ENCODE data around the gene PROCA1. TPM values are rescaled to one million over a fixed set of nuclear protein-coding genes. Genes with fewer than 3 reads are reported as not detected.
"Not testable (repeated sequence)": the region's sequence is repeated elsewhere in the genome, so short reads cannot be mapped to it uniquely, and the experiment has no call there.

Gene PROCA1
- total RNA-seq, 1 experiment from 2014 or later = 4.6 TPM

- TF ChIP-seq EZH2 (IDR thresholded peaks at IDR 0.05; ENCODE audit: borderline replicate concordance, low read depth, low read length, poor library complexity, severe bottlenecking) = no peak
- TF ChIP-seq, protein P1, sequence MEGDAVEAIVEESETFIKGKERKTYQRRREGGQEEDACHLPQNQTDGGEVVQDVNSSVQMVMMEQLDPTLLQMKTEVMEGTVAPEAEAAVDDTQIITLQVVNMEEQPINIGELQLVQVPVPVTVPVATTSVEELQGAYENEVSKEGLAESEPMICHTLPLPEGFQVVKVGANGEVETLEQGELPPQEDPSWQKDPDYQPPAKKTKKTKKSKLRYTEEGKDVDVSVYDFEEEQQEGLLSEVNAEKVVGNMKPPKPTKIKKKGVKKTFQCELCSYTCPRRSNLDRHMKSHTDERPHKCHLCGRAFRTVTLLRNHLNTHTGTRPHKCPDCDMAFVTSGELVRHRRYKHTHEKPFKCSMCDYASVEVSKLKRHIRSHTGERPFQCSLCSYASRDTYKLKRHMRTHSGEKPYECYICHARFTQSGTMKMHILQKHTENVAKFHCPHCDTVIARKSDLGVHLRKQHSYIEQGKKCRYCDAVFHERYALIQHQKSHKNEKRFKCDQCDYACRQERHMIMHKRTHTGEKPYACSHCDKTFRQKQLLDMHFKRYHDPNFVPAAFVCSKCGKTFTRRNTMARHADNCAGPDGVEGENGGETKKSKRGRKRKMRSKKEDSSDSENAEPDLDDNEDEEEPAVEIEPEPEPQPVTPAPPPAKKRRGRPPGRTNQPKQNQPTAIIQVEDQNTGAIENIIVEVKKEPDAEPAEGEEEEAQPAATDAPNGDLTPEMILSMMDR (conservative IDR thresholded peaks at IDR 0.05; ENCODE audit: low read depth, low read length) = no peak
- Histone ChIP-seq H3K9me3 (ENCODE audit: low read depth, low read length, poor library complexity, severe bottlenecking) (no peaks in the 10 kb centered on the region), H3K27me3 (replicated peaks; ENCODE audit: insufficient read depth, low read depth, low read length, poor library complexity) (no peaks in the 10 kb centered on the region), H3K27ac (ENCODE audit: low read depth, low read length, poor library complexity, severe bottlenecking) (peak overlapping the region; percentile 79), H3K4me3 (ENCODE audit: low read depth, low read length, poor library complexity, severe bottlenecking) (peak overlapping the region; percentile 59), H3K36me3 (ENCODE audit: insufficient read depth, low read length, poor library complexity, severe bottlenecking) (peaks cover 44% of the 10 kb centered on the region), H3K4me1 (ENCODE audit: insufficient read depth, low read length, poor library complexity, severe bottlenecking) (peaks cover 48% of the 10 kb centered on the region)
- ChIA-PET CTCF (interaction anchor here (0.5 to 3.4 kb wide), 14 partner anchors 20 to 419 kb away, joined by 3 to 82 read pairs (median 11); no protein-coding TSS in a partner anchor), POLR2A (ENCODE audit: low non-redundant PET) (interaction anchor here (0.6 to 0.7 kb wide), 2 partner anchors 35 to 198 kb away, joined by 3 read pairs; no protein-coding TSS in a partner anchor)
- DNase-seq (ENCODE audit: low spot score) = peak; percentile 80
- no TSS peak for BruUV-seq (replicated peaks)
- intact Hi-C loops (cut with micrococcal nuclease; ENCODE audit: unreplicated experiment) = loop anchor here (2.0 to 5.0 kb wide), 4 partner anchors 25 to 391 kb away; partner anchors contain the start of gene FLOT2
Observed at GRCh38 chr17:28725660-28726225, 14.1 kb upstream of the PROCA1 start.

- Histone ChIP-seq H3K9me3 (ENCODE audit: low read depth, low read length, poor library complexity, severe bottlenecking) (no peaks in the 10 kb centered on the region), H3K4me1 (ENCODE audit: insufficient read depth, low read length, poor library complexity, severe bottlenecking) (peaks cover 48% of the 10 kb centered on the region), H3K36me3 (ENCODE audit: insufficient read depth, low read length, poor library complexity, severe bottlenecking) (peaks cover 49% of the 10 kb centered on the region), H3K27me3 (replicated peaks; ENCODE audit: insufficient read depth, low read depth, low read length, poor library complexity) (no peaks in the 10 kb centered on the region), H3K27ac (ENCODE audit: low read depth, low read length, poor library complexity, severe bottlenecking) (peak overlapping the region; percentile 79), H3K4me3 (ENCODE audit: low read depth, low read length, poor library complexity, severe bottlenecking) (peak overlapping the region; percentile 59)
- ChIA-PET CTCF (interaction anchor here (1.0 to 3.4 kb wide), 4 partner anchors 23 to 188 kb away, joined by 3 to 82 read pairs (median 8); no protein-coding TSS in a partner anchor), POLR2A (ENCODE audit: low non-redundant PET) (interaction anchor here (0.7 kb wide), 1 partner anchor 36 kb away, joined by 3 read pairs; no protein-coding TSS in a partner anchor)
- DNase-seq (ENCODE audit: low spot score) = peak; percentile 76
- BruUV-seq (replicated peaks) = TSS peak; percentile 55
- TF ChIP-seq, protein P1 (conservative IDR thresholded peaks at IDR 0.05; ENCODE audit: low read depth, low read length) = no peak
- TF ChIP-seq EZH2 (IDR thresholded peaks at IDR 0.05; ENCODE audit: borderline replicate concordance, low read depth, low read length, poor library complexity, severe bottlenecking) = no peak
- intact Hi-C loops (cut with micrococcal nuclease; ENCODE audit: unreplicated experiment) = loop anchor here (2.0 to 5.0 kb wide), 2 partner anchors 172 to 192 kb away; partner anchors contain the start of gene FLOT2
Observed at GRCh38 chr17:28725166-28725659, 13.5 kb upstream of the PROCA1 start.

- POLR2A ChIA-PET (ENCODE audit: low non-redundant PET) = no interaction called here
- CTCF ChIA-PET = interaction anchor here (1.0 to 3.4 kb wide), 2 partner anchors 26 to 39 kb away, joined by 3 to 82 read pairs; no protein-coding TSS in a partner anchor
- no peaks in the 10 kb centered on the region for H3K27me3 ChIP-seq (replicated peaks; ENCODE audit: insufficient read depth, low read depth, low read length, poor library complexity)
- DNase-seq (ENCODE audit: low spot score) = no peak
- peaks cover 48% of the 10 kb centered on the region for H3K4me1 ChIP-seq (ENCODE audit: insufficient read depth, low read length, poor library complexity, severe bottlenecking)
- intact Hi-C loops (cut with micrococcal nuclease; ENCODE audit: unreplicated experiment) = loop anchor here (2.0 to 5.0 kb wide), 2 partner anchors 173 to 192 kb away; partner anchors contain the start of gene FLOT2
- no TSS peak for BruUV-seq (replicated peaks)
- peak overlapping the region; percentile 79 for H3K27ac ChIP-seq (ENCODE audit: low read depth, low read length, poor library complexity, severe bottlenecking)
- TF ChIP-seq, protein P1 (conservative IDR thresholded peaks at IDR 0.05; ENCODE audit: low read depth, low read length) = no peak
- TF ChIP-seq EZH2 (IDR thresholded peaks at IDR 0.05; ENCODE audit: borderline replicate concordance, low read depth, low read length, poor library complexity, severe bottlenecking) = no peak
- H3K36me3 ChIP-seq (ENCODE audit: insufficient read depth, low read length, poor library complexity, severe bottlenecking) = peaks cover 50% of the 10 kb centered on the region
- H3K4me3 ChIP-seq (ENCODE audit: low read depth, low read length, poor library complexity, severe bottlenecking) = no peak overlapping the region
- H3K9me3 ChIP-seq (ENCODE audit: low read depth, low read length, poor library complexity, severe bottlenecking) = no peaks in the 10 kb centered on the region
Observed at GRCh38 chr17:28724500-28725165, 12.9 kb upstream of the PROCA1 start.

GRCh38 chr17:28723836-28724499, 12.3 kb upstream of the PROCA1 start:
- CTCF ChIA-PET = not testable (repeated sequence)
- peaks cover 50% of the 10 kb centered on the region for H3K36me3 ChIP-seq (ENCODE audit: insufficient read depth, low read length, poor library complexity, severe bottlenecking)

More at GRCh38 chr17:28723836-28724499, 12.3 kb upstream of the PROCA1 start:
- POLR2A ChIA-PET (ENCODE audit: low non-redundant PET) = interaction anchor here (0.7 kb wide), 1 partner anchor 333 kb away, joined by 5 read pairs; no protein-coding TSS in a partner anchor
- not testable (repeated sequence) for H3K27me3 ChIP-seq (replicated peaks; ENCODE audit: insufficient read depth, low read depth, low read length, poor library complexity); BruUV-seq (replicated peaks); DNase-seq (ENCODE audit: low spot score); H3K9me3 ChIP-seq (ENCODE audit: low read depth, low read length, poor library complexity, severe bottlenecking); H3K27ac ChIP-seq (ENCODE audit: low read depth, low read length, poor library complexity, severe bottlenecking); H3K4me3 ChIP-seq (ENCODE audit: low read depth, low read length, poor library complexity, severe bottlenecking)
- intact Hi-C loops (cut with micrococcal nuclease; ENCODE audit: unreplicated experiment) = loop anchor here (2.0 kb wide), 1 partner anchor 193 kb away; no protein-coding TSS in a partner anchor
- H3K4me1 ChIP-seq (ENCODE audit: insufficient read depth, low read length, poor library complexity, severe bottlenecking) = peaks cover 51% of the 10 kb centered on the region

Measured in A673 (cell line).